Adipocyte (in vitro differentiated cells): ENCODE data around the gene HECW1.

Experiments
- DNase-seq: peaks from one replicate; pipeline ENCODE4 v3.0.0-alpha.2; 2015; ENCODE audit warnings: low read depth
- H3K27me3 ChIP-seq: replicated peaks from 2 replicates; pipeline ENCODE4 v1.7.0; 2013; ENCODE audit warnings: mild to moderate bottlenecking, low read length, moderate library complexity; ENCODE audit not compliant: control insufficient read depth, insufficient read depth
- H3K36me3 ChIP-seq: 2 replicates; pipeline ENCODE4 v1.7.0; 2013; ENCODE audit warnings: low read length, mild to moderate bottlenecking, moderate library complexity; ENCODE audit not compliant: control insufficient read depth, insufficient read depth, severe bottlenecking
- H3K4me1 ChIP-seq: 2 replicates; pipeline ENCODE4 v1.7.0; 2013; ENCODE audit warnings: mild to moderate bottlenecking, low read length, moderate library complexity; ENCODE audit not compliant: control insufficient read depth, insufficient read depth
- H3K4me3 ChIP-seq: 2 replicates; pipeline ENCODE4 v1.7.0; 2013; ENCODE audit warnings: mild to moderate bottlenecking, low read length, moderate library complexity
- H3K9ac ChIP-seq: 2 replicates; pipeline ENCODE4 v1.7.0; 2013; ENCODE audit warnings: mild to moderate bottlenecking, low read length, moderate library complexity
- H3K9me3 ChIP-seq: 2 replicates; pipeline ENCODE4 v1.7.0; 2013; ENCODE audit warnings: mild to moderate bottlenecking, low read length, moderate library complexity; ENCODE audit not compliant: control insufficient read depth

The HECW1 gene

DNA sequence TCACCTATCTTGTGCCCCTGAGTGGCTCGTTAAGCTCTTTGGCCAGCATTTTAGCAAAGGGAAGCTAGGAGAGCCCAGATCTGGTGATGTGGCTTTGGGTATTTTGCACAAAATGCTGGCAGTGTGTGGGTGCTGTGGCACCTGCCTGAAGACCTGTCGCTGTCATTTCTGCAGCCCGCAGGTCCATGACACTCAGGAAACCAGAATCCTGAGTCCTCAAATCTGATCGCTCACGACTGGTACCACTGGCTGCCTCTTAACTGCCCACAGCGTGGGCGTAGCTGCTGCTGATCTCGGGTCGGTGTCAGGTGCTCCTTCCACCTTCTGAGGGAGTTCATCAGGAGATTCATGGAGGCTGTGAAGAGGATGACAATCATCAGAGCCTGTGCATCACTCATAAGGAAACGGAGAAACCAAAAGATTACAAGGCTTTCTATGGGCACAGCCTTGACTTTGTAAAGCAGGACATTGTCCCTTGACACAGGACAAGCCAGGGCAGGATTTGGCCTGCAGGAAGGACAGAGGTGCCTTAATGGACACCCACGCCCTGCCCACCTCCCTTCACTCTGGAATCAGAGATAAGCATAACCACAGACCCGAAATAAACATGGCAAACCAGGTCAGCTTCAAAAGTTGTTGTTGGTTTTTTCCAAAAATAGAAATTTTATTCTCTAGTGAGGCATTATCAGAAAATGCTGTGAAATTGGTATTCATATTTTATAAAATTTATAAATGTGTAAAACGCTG lies 399.5 kb downstream of the HECW1 start:
- no peak overlapping the region for H3K4me3 ChIP-seq
- H3K9me3 ChIP-seq: no peaks in the 10 kb centered on the region
- no peak for DNase-seq
- H3K27me3 ChIP-seq: peaks cover 13% of the 10 kb centered on the region
- peaks cover 9% of the 10 kb centered on the region for H3K4me1 ChIP-seq
- no peak overlapping the region for H3K9ac ChIP-seq
- peaks cover 3% of the 10 kb centered on the region for H3K36me3 ChIP-seq

DNA sequence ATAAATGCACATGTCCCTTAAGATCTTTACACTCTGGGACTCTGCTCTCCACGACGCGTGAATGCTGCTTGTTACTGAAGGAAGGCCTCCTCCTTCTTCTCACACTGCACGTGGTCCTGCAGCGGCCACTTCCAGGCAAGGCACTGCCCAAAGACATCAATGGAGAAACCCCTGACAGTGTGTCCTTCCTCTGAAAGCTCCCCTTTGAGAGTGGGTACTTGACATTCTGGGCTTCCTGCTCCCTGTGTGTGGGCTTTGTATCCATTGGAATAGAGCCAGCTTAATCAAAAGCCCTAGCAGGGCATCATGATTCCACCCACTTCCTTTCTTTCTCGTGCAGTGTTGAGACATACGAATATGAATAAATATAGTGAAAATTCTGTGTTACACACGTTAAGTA lies 400.8 kb downstream of the HECW1 start:
- no peak for DNase-seq
- Histone ChIP-seq H3K36me3 (no peaks in the 10 kb centered on the region), H3K27me3 (peaks cover 13% of the 10 kb centered on the region), H3K9ac (no peak overlapping the region), H3K4me1 (peaks cover 9% of the 10 kb centered on the region), H3K9me3 (no peaks in the 10 kb centered on the region), H3K4me3 (no peak overlapping the region)

DNA sequence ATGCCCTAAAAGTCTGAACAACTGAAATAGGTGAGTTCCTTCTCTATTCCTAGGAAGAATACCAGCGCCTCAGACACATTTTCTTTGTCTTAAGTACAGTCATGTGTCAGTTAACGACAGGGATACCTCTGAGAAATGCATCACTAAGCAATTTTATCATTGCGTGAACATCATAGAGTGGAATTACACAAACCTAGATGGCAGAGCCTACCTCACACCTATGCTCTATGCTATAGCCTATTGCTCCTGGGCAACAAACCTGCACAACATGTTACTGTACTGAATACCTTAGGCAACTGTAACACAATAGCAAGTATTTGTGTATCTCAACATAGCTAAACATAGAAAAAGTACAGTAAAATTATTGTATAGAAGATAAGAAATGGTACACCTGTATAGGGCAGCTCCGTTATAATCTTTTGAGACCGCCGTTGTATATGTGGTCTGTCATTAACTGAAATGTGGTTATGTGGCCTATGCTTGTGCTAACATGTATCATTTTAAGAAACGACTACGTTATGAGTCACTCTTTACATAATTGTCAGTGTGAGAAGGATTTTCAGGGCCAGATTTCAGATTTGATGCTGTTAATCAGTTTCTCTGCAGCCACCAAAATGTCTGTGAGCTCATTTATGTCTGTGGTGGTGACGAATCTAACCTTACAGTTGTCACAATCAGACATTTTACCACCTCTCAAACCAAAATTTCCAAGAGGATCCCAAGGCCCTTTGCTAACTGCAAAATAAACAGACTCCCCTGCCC lies 404.3 kb downstream of the HECW1 start:
- peaks cover 10% of the 10 kb centered on the region for H3K4me1 ChIP-seq
- H3K36me3 ChIP-seq: no peaks in the 10 kb centered on the region
- no peaks in the 10 kb centered on the region for H3K27me3 ChIP-seq
- H3K9ac ChIP-seq: no peak overlapping the region
- H3K4me3 ChIP-seq: no peak overlapping the region
- no peaks in the 10 kb centered on the region for H3K9me3 ChIP-seq
- no peak for DNase-seq

DNA sequence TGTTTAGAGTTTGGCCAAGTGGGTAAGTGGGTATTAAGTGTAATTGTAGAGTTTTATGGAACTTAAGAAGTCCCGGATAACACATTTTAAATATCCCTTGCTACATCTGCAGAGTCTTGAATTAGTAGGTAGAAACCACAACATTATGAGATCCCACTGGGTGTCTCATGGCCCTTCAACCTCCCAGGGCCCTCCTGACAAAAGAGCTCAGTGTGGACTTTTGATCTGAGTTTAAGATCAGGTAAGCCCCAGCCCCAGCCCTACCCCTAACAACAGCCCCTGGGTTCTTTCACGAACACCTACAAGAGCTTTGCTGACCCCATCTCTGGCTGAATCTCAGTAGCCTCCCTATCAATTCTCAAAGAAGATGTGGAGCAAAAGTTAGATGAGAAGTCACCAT lies 405.0 kb downstream of the HECW1 start:
- no peak for DNase-seq
- no peaks in the 10 kb centered on the region for H3K27me3 ChIP-seq
- no peak overlapping the region for H3K9ac ChIP-seq
- no peaks in the 10 kb centered on the region for H3K36me3 ChIP-seq
- H3K9me3 ChIP-seq: no peaks in the 10 kb centered on the region
- no peak overlapping the region for H3K4me3 ChIP-seq
- peaks cover 17% of the 10 kb centered on the region for H3K4me1 ChIP-seq

DNA sequence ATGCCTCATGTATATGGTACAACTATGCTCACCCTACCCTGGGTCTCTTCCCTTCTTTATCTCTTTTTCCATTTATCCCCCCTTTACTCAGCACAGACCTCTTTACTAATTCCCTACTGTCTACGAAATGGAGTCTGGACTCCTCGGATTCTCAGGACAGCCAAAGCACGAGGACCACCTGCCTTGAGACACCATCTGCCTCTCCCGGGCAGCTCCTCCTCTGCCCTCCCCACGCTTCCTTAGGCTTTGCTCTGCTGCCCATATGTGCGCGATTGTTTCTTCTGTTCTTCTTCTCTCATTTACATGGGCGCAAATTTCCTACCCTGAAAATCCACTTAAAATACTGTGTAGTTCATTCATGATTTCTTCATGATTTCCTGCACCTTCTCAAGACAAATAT lies 407.8 kb downstream of the HECW1 start:
- no peak for DNase-seq

DNA sequence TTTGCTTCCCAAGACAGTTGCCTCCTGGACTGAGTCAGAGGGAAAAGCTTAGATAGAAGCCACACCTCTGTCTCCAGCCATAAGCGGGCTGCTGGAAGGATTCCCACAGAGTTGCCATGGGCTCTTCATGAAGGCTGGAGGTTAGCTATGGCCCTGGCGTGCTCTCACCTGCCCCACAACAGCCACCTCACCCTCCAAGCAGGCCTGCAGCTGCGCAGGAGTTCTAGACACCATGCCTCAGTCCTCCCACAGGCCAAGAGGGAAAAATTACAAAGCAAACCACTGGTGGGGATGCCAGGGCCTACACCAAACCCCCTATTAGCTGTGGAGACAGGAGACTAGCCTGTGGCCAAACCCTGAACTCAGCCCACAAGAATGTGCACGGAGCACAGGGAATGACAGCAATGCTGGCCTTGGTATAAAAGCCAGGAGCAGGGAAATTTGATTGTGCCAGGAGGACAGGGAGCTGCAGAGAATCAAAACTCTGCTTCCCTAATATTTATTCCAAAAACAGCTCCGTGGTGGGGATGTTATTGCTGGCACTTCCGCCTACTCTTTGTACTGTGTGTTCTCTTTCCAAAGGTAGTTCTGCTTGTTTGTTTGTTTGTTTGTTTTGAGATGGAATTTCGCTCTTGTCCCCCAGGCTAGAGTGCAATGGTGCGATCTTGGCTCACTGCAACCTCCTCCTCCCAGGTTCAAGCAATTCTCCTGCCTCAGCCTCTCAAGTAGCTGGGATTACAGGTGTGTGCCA lies 410.1 kb downstream of the HECW1 start:
- H3K9ac ChIP-seq: no peak overlapping the region
- no peaks in the 10 kb centered on the region for H3K27me3 ChIP-seq
- no peak overlapping the region for H3K4me3 ChIP-seq
- no peaks in the 10 kb centered on the region for H3K9me3 ChIP-seq
- peaks cover 12% of the 10 kb centered on the region for H3K4me1 ChIP-seq
- peak; percentile 67 for DNase-seq
- no peaks in the 10 kb centered on the region for H3K36me3 ChIP-seq

More for the DNA sequence above, 407.8 kb downstream of the HECW1 start:
- H3K4me1 ChIP-seq: peaks cover 12% of the 10 kb centered on the region
- H3K4me3 ChIP-seq: no peak overlapping the region
- H3K27me3 ChIP-seq: no peaks in the 10 kb centered on the region
- H3K9me3 ChIP-seq: no peaks in the 10 kb centered on the region
- no peak overlapping the region for H3K9ac ChIP-seq
- no peaks in the 10 kb centered on the region for H3K36me3 ChIP-seq

DNA sequence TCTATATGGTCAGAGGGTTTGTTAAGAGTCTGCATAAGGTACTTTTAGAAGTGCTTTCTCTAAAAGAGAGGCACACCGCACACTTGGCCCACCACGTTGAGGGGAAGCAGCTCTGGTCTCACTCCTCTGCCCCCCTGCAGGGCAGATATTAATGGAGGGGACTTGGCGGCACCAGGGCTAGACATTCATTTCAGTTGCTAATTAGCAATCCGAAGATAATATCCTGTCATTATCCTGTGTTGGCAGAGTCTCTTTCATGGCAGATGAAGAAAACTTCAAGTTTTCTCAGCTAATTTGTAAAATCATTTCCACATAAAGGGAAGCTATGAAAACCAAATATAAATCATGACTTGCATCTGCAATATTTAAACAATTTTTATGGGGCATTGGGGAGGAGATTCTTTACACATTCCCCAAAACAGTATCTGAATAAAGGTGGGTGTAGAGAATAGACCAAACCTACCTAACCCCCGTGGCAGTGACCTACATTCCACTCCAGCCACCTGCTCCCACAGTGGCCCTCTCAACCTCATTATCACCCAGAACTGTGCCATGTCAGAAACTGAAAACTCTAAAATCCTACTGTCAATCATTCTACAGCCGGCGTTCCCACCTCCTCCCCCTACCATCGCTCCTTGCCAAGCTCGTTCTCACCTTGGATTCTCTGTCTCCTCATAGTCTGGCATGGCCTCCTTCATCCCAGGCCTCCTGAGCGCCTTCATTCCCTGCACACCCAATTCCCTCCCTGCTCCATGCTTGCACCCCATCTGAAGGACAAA lies 416.3 kb downstream of the HECW1 start:
- no peaks in the 10 kb centered on the region for H3K27me3 ChIP-seq
- H3K4me3 ChIP-seq: no peak overlapping the region
- H3K36me3 ChIP-seq: no peaks in the 10 kb centered on the region
- H3K9me3 ChIP-seq: no peaks in the 10 kb centered on the region
- DNase-seq: no peak
- H3K9ac ChIP-seq: no peak overlapping the region
- peaks cover 6% of the 10 kb centered on the region for H3K4me1 ChIP-seq

DNA sequence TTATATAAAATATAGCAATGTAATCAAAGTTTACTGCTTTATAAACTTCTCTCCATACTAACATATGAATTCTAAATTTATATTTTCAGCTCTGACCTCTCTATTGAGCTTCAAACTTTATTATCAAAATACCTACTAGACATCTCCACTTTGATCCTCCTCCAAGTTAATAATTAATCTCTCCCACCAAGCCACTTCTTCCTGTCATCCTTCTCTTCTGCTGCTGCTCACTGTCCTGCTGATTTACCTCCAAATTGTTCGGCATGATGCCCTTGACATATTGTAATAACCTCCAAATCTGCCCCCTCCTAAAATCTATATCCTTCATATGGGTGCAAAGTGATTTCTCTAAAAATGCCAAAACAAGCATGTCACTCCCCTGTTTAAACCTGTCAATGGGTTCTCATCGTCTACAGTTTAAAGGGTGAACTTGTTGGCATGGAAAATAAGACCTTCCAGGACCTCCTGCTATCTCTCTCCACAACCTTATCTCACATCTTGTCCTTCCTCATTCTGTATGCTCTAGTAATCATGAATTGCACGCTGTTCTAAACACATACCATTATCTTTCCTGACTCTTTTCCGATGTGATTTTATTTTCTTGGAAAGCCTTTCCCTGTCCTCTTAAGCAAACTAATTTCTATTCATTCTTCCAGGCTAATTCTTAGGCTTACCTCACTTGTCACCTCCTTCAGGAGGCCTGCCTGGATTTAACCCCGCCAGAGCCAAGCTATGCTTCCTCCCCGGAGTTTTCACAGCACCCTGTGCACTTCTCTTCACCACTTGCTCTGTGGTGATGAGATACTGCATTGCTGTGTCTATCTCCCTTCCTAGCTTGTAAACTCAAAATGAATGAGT lies 418.3 kb downstream of the HECW1 start:
- Histone ChIP-seq H3K27me3 (no peaks in the 10 kb centered on the region), H3K36me3 (no peaks in the 10 kb centered on the region), H3K9ac (no peak overlapping the region), H3K4me3 (no peak overlapping the region), H3K9me3 (no peaks in the 10 kb centered on the region), H3K4me1 (peaks cover 26% of the 10 kb centered on the region)
- no peak for DNase-seq

DNA sequence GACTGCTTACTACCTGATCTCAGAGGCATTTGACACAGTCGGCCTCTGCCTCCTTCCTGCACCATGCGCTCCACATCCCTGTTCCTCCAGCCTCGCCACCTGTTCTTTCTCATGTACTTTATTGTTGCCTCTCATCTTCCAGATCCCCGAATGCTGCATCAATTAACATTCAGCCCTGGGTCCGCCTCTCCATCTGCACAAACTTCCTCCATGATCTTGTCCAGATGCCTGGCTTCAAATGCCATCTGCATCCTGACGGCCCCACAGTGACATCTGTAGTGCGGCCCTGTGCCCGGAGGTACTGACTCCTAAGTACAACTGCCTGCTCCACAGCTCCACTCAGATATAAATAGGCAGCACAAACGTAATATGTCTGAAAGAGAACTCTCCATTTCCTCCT lies 419.3 kb downstream of the HECW1 start:
- H3K9ac ChIP-seq: no peak overlapping the region
- no peaks in the 10 kb centered on the region for H3K9me3 ChIP-seq
- no peaks in the 10 kb centered on the region for H3K27me3 ChIP-seq
- no peak overlapping the region for H3K4me3 ChIP-seq
- H3K4me1 ChIP-seq: peaks cover 34% of the 10 kb centered on the region
- H3K36me3 ChIP-seq: no peaks in the 10 kb centered on the region
- no peak for DNase-seq

DNA sequence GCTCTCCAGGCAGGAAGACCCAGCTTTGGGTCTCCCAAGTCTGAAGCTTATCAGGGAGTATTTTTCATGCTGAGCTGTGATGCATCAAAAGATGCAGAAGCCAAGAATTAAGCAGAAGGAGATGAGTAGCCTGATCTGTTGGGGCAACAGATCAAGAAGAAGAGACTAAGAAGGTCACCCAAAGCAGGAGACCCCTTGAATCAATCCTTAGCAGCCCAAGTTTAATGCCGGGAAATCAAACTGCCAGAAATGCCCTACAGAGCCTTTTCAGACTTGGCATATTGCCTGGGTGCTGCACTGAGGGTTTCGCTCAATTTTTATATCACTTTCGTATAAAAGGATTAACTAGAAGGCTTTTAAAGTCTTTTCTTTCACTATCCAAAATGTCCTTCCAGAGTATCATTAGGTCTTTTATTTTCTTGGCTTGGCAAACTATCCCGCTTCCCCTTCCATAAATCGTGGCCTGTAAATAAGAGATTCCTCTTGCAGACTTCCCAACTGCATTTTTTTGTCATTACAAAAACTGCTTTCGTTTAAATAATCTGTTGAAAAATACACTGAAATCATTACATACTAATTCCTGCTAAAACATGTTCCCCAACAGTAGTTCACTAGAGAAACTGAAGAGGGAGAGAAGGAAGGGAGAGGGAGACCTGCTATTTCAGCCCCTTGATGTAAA lies 421.5 kb downstream of the HECW1 start:
- Histone ChIP-seq H3K9ac (peak overlapping the region; percentile 72), H3K9me3 (no peaks in the 10 kb centered on the region)
- no peak for DNase-seq

More for the DNA sequence above, 421.5 kb downstream of the HECW1 start:
- Histone ChIP-seq H3K27me3 (no peaks in the 10 kb centered on the region), H3K36me3 (no peaks in the 10 kb centered on the region), H3K4me3 (peak overlapping the region; percentile 49), H3K4me1 (peaks cover 52% of the 10 kb centered on the region)
